Neural cell (in vitro differentiated cells): ENCODE data around the gene KCNJ10. TPM values are rescaled to one million over a fixed set of nuclear protein-coding genes. Genes with fewer than 3 reads are reported as not detected.

ENCODE experiments used
- H2AFZ ChIP-seq: fragments of 200-600, 300-800 bp; sonication (generic), shearing (Covaris generic); 2 replicates; pipeline ENCODE4 v1.6.0; 2014; ENCODE audit warnings: low read depth, mild to moderate bottlenecking, antibody characterized with exemption, low read length, moderate library complexity
- H3F3A ChIP-seq: fragments of 200-600 bp; shearing (Covaris generic); 2 replicates; pipeline ENCODE4 v1.6.1; 2016; ENCODE audit warnings: mild to moderate bottlenecking, moderate library complexity, mixed read lengths, antibody characterized with exemption, low read length; ENCODE audit not compliant: insufficient read depth, poor library complexity, severe bottlenecking
- H3K27ac ChIP-seq: fragments of 200-600, 300-800 bp; sonication (generic), shearing (Covaris generic); 2 replicates; pipeline ENCODE4 v1.5.1; 2014; ENCODE audit warnings: mild to moderate bottlenecking, low read length, moderate library complexity
- H3K27me3 ChIP-seq: fragments of 300-800, 200-600 bp; sonication (generic), shearing (Covaris generic); 2 replicates; pipeline ENCODE4 v1.6.0; 2014; ENCODE audit warnings: mild to moderate bottlenecking, low read depth, low read length, moderate library complexity; ENCODE audit not compliant: insufficient read depth
- H3K36me3 ChIP-seq: fragments of 300-800, 200-600 bp; sonication (generic), shearing (Covaris generic); 2 replicates; pipeline ENCODE4 v1.5.1; 2014; ENCODE audit warnings: mild to moderate bottlenecking, antibody characterized with exemption, low read length, moderate library complexity; ENCODE audit not compliant: insufficient read depth
- H3K4me2 ChIP-seq: fragments of 300-800, 200-600 bp; sonication (generic), shearing (Covaris generic); 2 replicates; pipeline ENCODE4 v1.6.0; 2014; ENCODE audit warnings: mild to moderate bottlenecking, low read length
- H3K4me3 ChIP-seq: fragments of 300-800, 200-600 bp; sonication (generic), shearing (Covaris generic); 2 replicates; pipeline ENCODE4 v1.5.1; 2014; ENCODE audit warnings: mild to moderate bottlenecking, low read length, moderate library complexity
- H3K79me2 ChIP-seq: fragments of 200-600 bp; shearing (Covaris generic); replicated peaks from 2 replicates; pipeline ENCODE4 v1.6.0; 2014; ENCODE audit warnings: mild to moderate bottlenecking, low read length, moderate library complexity; ENCODE audit not compliant: insufficient read depth
- H3K9ac ChIP-seq: fragments of 300-800, 200-600 bp; sonication (generic), shearing (Covaris generic); 2 replicates; pipeline ENCODE4 v1.6.1; 2016; ENCODE audit warnings: mild to moderate bottlenecking, low read length, mixed read lengths
- H3K9me2 ChIP-seq: fragments of 200-600 bp; shearing (Covaris generic); 2 replicates; pipeline ENCODE4 v1.6.1; 2016; ENCODE audit warnings: mild to moderate bottlenecking, low read length, mixed read lengths; ENCODE audit not compliant: insufficient read depth
- H3K9me3 ChIP-seq: fragments of 200-600, 300-800 bp; sonication (generic), shearing (Covaris generic); 2 replicates; pipeline ENCODE4 v1.6.1; 2016; ENCODE audit warnings: mild to moderate bottlenecking, mixed run types, low read length, moderate library complexity, mixed read lengths
- H4K20me1 ChIP-seq: fragments of 200-600 bp; shearing (Covaris generic); 2 replicates; pipeline ENCODE4 v1.6.1; 2016; ENCODE audit warnings: mild to moderate bottlenecking, mixed run types; ENCODE audit not compliant: insufficient read depth
- EP300 ChIP-seq: fragments of 450-650 bp; conservative IDR thresholded peaks from 2 replicates; pipeline ENCODE4 v1.6.1; 2014; ENCODE audit warnings: antibody characterized with exemption, mild to moderate bottlenecking, moderate library complexity; ENCODE audit not compliant: poor library complexity, severe bottlenecking
- EZH2 ChIP-seq: fragments of 200-600, 300-800 bp; shearing (Covaris generic), sonication (generic); IDR thresholded peaks from 2 replicates; pipeline ENCODE4 v1.6.1; 2014; ENCODE audit warnings: antibody characterized with exemption, low read length, borderline replicate concordance, mild to moderate bottlenecking; ENCODE audit not compliant: insufficient read depth, poor library complexity, severe bottlenecking
- MXI1 ChIP-seq: fragments of 450-650 bp; conservative IDR thresholded peaks from 2 replicates; pipeline ENCODE4 v1.6.1; 2014; ENCODE audit warnings: antibody characterized with exemption, mild to moderate bottlenecking; ENCODE audit not compliant: poor library complexity, severe bottlenecking
- POLR2AphosphoS5 ChIP-seq: IDR thresholded peaks from 2 replicates; pipeline ENCODE4 v1.6.1; 2012
- RAD21 ChIP-seq: fragments of 450-650 bp; conservative IDR thresholded peaks from 2 replicates; pipeline ENCODE4 v1.6.1; 2014; ENCODE audit warnings: antibody characterized with exemption, mild to moderate bottlenecking, moderate library complexity
- SMC3 ChIP-seq: fragments of 450-650 bp; conservative IDR thresholded peaks from 2 replicates; pipeline ENCODE4 v1.6.1; 2014; ENCODE audit warnings: antibody characterized with exemption, mild to moderate bottlenecking, moderate library complexity; ENCODE audit not compliant: poor library complexity
- TAF1 ChIP-seq: IDR thresholded peaks from 2 replicates; pipeline ENCODE4 v1.6.1; 2012; ENCODE audit warnings: low read depth
- polyA plus RNA-seq: library from polyadenylated mRNA; depleted of rRNA; stranded (reverse); fragments of >200 nt; gene quantifications from 2 replicates; pipeline ENCODE4 v1.2.3, GENCODE V29; 2014
- TF ChIP-seq, protein P1 (sequence below): fragments of 450-650 bp; IDR thresholded peaks from 2 replicates; pipeline ENCODE4 v1.5.1; 2014; ENCODE audit warnings: antibody characterized with exemption, mild to moderate bottlenecking, moderate library complexity; ENCODE audit not compliant: poor library complexity, severe bottlenecking
- TF ChIP-seq, protein P2 (sequence below): IDR thresholded peaks from 2 replicates; pipeline ENCODE4 v1.6.1; 2012; ENCODE audit warnings: borderline replicate concordance

The KCNJ10 gene
- polyA plus RNA-seq, 1 donor from 2014 or later, result not detected

DNA sequence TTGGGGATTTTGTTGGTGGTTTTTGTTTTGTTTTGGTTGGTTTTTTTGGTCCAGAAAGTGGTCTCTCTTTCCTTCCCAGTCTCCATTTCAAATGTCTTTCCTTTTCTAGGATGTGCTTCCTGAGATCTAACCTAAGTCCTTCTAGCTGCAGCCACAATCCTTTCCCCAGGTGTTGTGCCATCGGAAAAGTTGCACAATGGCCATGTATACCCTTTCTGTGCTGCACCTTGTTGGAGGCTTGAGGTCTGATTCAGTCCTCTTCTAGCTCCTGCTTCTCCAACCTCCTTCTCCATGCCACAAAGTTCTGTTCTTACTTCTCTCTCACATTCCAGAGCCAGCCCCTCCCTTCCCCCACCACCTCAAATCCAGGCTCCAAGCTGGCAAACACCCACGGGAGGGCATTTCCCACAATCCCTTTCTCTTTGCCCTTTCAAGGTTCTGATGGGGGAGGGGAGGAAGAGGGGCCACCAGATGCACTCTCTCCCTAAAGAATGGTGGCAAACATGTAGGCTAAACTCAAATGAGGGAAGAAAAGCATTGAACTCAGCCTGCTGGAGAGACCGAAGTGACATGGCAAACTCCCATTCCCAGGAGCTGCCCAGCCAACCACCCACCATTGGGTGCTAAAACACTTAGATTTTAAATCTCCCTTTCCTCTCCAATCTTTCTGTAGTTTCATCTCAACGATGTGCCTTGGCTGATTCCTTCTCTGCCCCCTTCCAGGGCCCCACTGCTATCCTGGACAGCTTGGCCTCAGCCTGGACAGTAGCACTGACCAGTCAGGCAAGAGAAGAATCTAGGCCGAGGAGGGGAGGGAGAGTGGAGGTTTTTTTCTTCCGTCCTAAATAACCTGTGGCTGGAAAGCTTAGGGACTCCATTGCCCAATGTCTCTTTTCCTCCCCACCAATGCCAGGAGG is 2.9 kb downstream of the KCNJ10 start:
- H3F3A ChIP-seq, result no peaks in the 10 kb centered on the region
- H3K4me2 ChIP-seq, result no peak overlapping the region
- no peak overlapping the region for H3K27ac ChIP-seq
- no peak overlapping the region for H2AFZ ChIP-seq
- no peaks in the 10 kb centered on the region for H3K9me2 ChIP-seq
- no peaks in the 10 kb centered on the region for H3K79me2 ChIP-seq
- H3K36me3 ChIP-seq, result no peaks in the 10 kb centered on the region
- no peak overlapping the region for H3K4me3 ChIP-seq
- TF ChIP-seq SMC3 (no peak), MXI1 (no peak), TAF1 (no peak), RAD21 (no peak)
- TF ChIP-seq, protein P1, sequence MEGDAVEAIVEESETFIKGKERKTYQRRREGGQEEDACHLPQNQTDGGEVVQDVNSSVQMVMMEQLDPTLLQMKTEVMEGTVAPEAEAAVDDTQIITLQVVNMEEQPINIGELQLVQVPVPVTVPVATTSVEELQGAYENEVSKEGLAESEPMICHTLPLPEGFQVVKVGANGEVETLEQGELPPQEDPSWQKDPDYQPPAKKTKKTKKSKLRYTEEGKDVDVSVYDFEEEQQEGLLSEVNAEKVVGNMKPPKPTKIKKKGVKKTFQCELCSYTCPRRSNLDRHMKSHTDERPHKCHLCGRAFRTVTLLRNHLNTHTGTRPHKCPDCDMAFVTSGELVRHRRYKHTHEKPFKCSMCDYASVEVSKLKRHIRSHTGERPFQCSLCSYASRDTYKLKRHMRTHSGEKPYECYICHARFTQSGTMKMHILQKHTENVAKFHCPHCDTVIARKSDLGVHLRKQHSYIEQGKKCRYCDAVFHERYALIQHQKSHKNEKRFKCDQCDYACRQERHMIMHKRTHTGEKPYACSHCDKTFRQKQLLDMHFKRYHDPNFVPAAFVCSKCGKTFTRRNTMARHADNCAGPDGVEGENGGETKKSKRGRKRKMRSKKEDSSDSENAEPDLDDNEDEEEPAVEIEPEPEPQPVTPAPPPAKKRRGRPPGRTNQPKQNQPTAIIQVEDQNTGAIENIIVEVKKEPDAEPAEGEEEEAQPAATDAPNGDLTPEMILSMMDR, result no peak
- H3K9me3 ChIP-seq, result no peaks in the 10 kb centered on the region
- H4K20me1 ChIP-seq, result no peaks in the 10 kb centered on the region
- H3K9ac ChIP-seq, result no peak overlapping the region
- peaks cover 15% of the 10 kb centered on the region for H3K27me3 ChIP-seq

GRCh38 chr1:160064746-160065145 is 5.2 kb downstream of the KCNJ10 start:
- peaks cover under 1% of the 10 kb centered on the region for H3K27me3 ChIP-seq
- no peaks in the 10 kb centered on the region for H3K36me3 ChIP-seq
- no peak overlapping the region for H3K4me3 ChIP-seq
- H3K79me2 ChIP-seq, result no peaks in the 10 kb centered on the region
- no peak overlapping the region for H3K9ac ChIP-seq
- no peaks in the 10 kb centered on the region for H3F3A ChIP-seq
- no peaks in the 10 kb centered on the region for H3K9me3 ChIP-seq
- no peaks in the 10 kb centered on the region for H3K9me2 ChIP-seq
- no peaks in the 10 kb centered on the region for H4K20me1 ChIP-seq
- H2AFZ ChIP-seq, result no peak overlapping the region
- H3K27ac ChIP-seq, result no peak overlapping the region
- no peak overlapping the region for H3K4me2 ChIP-seq
- TF ChIP-seq, protein P2, sequence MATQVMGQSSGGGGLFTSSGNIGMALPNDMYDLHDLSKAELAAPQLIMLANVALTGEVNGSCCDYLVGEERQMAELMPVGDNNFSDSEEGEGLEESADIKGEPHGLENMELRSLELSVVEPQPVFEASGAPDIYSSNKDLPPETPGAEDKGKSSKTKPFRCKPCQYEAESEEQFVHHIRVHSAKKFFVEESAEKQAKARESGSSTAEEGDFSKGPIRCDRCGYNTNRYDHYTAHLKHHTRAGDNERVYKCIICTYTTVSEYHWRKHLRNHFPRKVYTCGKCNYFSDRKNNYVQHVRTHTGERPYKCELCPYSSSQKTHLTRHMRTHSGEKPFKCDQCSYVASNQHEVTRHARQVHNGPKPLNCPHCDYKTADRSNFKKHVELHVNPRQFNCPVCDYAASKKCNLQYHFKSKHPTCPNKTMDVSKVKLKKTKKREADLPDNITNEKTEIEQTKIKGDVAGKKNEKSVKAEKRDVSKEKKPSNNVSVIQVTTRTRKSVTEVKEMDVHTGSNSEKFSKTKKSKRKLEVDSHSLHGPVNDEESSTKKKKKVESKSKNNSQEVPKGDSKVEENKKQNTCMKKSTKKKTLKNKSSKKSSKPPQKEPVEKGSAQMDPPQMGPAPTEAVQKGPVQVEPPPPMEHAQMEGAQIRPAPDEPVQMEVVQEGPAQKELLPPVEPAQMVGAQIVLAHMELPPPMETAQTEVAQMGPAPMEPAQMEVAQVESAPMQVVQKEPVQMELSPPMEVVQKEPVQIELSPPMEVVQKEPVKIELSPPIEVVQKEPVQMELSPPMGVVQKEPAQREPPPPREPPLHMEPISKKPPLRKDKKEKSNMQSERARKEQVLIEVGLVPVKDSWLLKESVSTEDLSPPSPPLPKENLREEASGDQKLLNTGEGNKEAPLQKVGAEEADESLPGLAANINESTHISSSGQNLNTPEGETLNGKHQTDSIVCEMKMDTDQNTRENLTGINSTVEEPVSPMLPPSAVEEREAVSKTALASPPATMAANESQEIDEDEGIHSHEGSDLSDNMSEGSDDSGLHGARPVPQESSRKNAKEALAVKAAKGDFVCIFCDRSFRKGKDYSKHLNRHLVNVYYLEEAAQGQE, result no peak
- no peak for TF ChIP-seq POLR2AphosphoS5

- no peaks in the 10 kb centered on the region for H3K9me2 ChIP-seq
Measured at GRCh38 chr1:160064164-160064563, 5.8 kb downstream of the KCNJ10 start.

More at GRCh38 chr1:160064164-160064563, 5.8 kb downstream of the KCNJ10 start:
- H3K4me3 ChIP-seq, result no peak overlapping the region
- no peaks in the 10 kb centered on the region for H3K36me3 ChIP-seq
- H3K27me3 ChIP-seq, result no peaks in the 10 kb centered on the region
- no peaks in the 10 kb centered on the region for H3K79me2 ChIP-seq
- TF ChIP-seq, protein P2, result no peak
- TF ChIP-seq EZH2 (no peak), RAD21 (no peak), SMC3 (no peak), MXI1 (no peak), EP300 (no peak), POLR2AphosphoS5 (no peak), TAF1 (no peak)
- TF ChIP-seq, protein P1, result no peak
- no peak overlapping the region for H3K27ac ChIP-seq
- H3F3A ChIP-seq, result no peaks in the 10 kb centered on the region
- H3K9ac ChIP-seq, result no peak overlapping the region
- H3K9me3 ChIP-seq, result no peaks in the 10 kb centered on the region
- no peak overlapping the region for H2AFZ ChIP-seq
- no peaks in the 10 kb centered on the region for H4K20me1 ChIP-seq
- H3K4me2 ChIP-seq, result no peak overlapping the region
